ENCODE measurements around the gene ACLY. TPM values are rescaled to one million over a fixed set of nuclear protein-coding genes. Genes with fewer than 3 reads are reported as not detected.

The ACLY gene
- total and polyA plus RNA-seq, 2 of the 13 experiments (the other 11 are each of a cell fraction or from before 2014, with no cell fraction given), result 111 to 218 TPM

- TF ChIP-seq ZNF460 (CRISPR knock-in tag; IDR thresholded peaks at IDR 0.05; ENCODE audit: borderline replicate concordance) (no peak), FLYWCH1 (CRISPR knock-in tag; IDR thresholded peaks at IDR 0.05) (no peak), ZBTB40 (IDR thresholded peaks at IDR 0.05) (no peak), ZBTB40 (CRISPR knock-in tag; IDR thresholded peaks at IDR 0.05) (no peak), ZNF3 (CRISPR knock-in tag; IDR thresholded peaks at IDR 0.05) (no peak), ASH2L (IDR thresholded peaks at IDR 0.05; ENCODE audit: insufficient read length, low read depth, low read length) (no peak), ZNF430 (CRISPR knock-in tag; IDR thresholded peaks at IDR 0.05) (no peak), ZNF768 (CRISPR knock-in tag; IDR thresholded peaks at IDR 0.05) (peak; percentile 82), TAF15 (IDR thresholded peaks at IDR 0.05; ENCODE audit: low read depth, low read length, poor library complexity, severe bottlenecking) (no peak), ZNF468 (CRISPR knock-in tag; IDR thresholded peaks at IDR 0.05) (no peak), SRF (IDR thresholded peaks at IDR 0.05; ENCODE audit: low read depth, low read length) (peak; percentile 38; the same call in 1 of the 2 replicates), RFXANK (CRISPR knock-in tag; IDR thresholded peaks at IDR 0.05) (no peak), PCBP2 (optimal IDR thresholded peaks at IDR 0.05; ENCODE audit: low read depth, low read length, poor library complexity, severe bottlenecking) (no peak), ZGPAT (CRISPR knock-in tag; IDR thresholded peaks at IDR 0.05) (peak; percentile 40; the same call in 1 of the 2 replicates), ONECUT2 (CRISPR knock-in tag; IDR thresholded peaks at IDR 0.05) (no peak), CHCHD3 (CRISPR knock-in tag; IDR thresholded peaks at IDR 0.05) (no peak), ZNF777 (CRISPR knock-in tag; IDR thresholded peaks at IDR 0.05) (no peak), ZBTB43 (CRISPR knock-in tag; conservative IDR thresholded peaks at IDR 0.05) (no peak; the same call in 1 of the 2 replicates), ZFAT (CRISPR knock-in tag; conservative IDR thresholded peaks at IDR 0.05) (no peak)
Observed at GRCh38 chr17:41957031-41957868, 38.5 kb upstream of the ACLY start (continued).

Measured in HepG2 (cell line).